ENCODE data around the gene RUVBL1. TPM values are rescaled to one million over a fixed set of nuclear protein-coding genes. Genes with fewer than 3 reads are reported as not detected.

RUVBL1 gene
- total RNA-seq, 4 donors from 2014 or later = 19.4 to 27.8 (median 26.7) TPM

DNA sequence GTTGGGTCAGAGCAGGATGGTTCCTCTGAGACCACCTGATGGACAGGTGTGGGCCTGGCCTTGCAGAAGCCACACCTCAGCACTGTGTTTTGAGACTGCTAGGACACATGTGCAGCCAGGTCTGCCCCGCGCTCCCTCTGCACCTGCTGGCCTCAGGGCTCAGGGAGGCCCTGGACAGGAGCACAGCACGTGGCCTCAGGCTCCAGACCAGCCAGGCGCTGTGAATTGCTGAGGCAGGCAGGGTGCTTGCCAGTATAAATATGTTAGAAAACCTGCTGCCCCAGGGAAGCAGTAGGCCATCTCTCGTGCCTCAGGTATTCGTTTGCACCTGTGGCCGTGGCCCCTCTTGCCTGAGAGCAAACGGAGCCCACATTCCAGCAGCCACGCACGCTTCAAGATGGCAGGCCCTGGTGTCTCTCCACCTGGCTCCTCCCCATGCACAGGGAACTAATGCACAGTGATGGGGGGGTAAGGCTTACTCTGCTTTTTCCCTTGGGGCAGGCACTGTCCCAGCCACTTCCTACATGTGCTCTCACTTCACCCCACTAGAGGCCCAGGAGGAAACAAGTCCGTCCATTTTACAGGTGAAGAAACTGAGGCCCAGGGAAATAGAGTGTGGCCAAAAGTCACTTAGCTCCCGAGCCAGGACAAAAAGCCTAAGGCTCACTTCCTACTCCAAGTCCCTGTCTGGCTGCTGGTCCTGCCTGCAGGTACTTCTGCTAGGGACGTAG, 51.0 kb downstream of the RUVBL1 start:
- no peak overlapping the region for H3K4me3 ChIP-seq
- WGBS, 2 donors (ENCODE audit: low coverage in 1 of 2) = 60 to 80% methylated on average over 1 to 9 of the region's 13 CpGs
- no peak for TF ChIP-seq EP300 (IDR thresholded peaks at IDR 0.05)
- TF ChIP-seq, protein P1, sequence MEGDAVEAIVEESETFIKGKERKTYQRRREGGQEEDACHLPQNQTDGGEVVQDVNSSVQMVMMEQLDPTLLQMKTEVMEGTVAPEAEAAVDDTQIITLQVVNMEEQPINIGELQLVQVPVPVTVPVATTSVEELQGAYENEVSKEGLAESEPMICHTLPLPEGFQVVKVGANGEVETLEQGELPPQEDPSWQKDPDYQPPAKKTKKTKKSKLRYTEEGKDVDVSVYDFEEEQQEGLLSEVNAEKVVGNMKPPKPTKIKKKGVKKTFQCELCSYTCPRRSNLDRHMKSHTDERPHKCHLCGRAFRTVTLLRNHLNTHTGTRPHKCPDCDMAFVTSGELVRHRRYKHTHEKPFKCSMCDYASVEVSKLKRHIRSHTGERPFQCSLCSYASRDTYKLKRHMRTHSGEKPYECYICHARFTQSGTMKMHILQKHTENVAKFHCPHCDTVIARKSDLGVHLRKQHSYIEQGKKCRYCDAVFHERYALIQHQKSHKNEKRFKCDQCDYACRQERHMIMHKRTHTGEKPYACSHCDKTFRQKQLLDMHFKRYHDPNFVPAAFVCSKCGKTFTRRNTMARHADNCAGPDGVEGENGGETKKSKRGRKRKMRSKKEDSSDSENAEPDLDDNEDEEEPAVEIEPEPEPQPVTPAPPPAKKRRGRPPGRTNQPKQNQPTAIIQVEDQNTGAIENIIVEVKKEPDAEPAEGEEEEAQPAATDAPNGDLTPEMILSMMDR (IDR thresholded peaks at IDR 0.05) = no peak
- TF ChIP-seq POLR2AphosphoS5 (IDR thresholded peaks at IDR 0.05) = no peak
- no peak for TF ChIP-seq POLR2A (IDR thresholded peaks at IDR 0.05)
- peaks cover 0 to 29% (median 12%) of the 10 kb centered on the region in 3 donors for H3K4me1 ChIP-seq
- H3K9me3 ChIP-seq = no peaks in the 10 kb centered on the region
- no peaks in the 10 kb centered on the region for H3K27me3 ChIP-seq
- ATAC-seq = no peak
- H3K36me3 ChIP-seq = peaks cover 0 to 61% of the 10 kb centered on the region in 2 donors
- H3K27ac ChIP-seq = peak overlapping the region in 3 of 4 donors; percentile 41 to 53 (median 41)

DNA sequence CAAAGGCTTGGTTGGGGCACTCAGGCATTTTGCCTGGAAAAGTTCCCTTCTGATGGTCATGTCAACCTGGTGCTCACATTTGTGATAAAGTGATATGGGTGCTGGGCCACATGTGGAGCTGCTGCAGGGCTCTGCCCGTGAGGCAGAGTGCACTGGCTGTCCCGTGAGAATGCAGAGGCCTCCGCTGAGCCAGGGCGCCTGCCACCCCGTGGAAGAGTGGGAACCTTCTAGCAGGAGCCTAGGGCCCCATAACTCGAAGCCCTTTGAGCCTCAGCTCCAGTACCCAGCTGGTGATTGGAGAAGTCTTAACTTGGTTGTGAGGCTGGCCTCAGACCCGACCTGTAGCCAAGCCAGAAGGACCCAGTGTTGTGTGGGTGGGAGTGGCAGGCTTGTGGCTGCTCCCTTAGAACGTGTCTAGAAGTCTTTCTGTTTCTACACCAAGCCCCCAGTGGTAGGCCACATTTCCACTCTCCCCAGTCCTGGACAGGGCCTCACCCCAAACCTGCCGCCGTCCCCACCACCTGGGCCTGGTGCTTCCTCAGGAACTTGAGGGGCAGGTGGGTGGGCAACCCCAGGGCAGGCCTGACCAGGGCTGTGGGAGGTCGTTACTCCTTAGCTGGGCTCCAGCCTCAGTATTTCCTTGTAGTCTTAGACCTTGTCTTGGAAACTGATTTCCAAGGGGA, 51.7 kb downstream of the RUVBL1 start:
- WGBS, 2 donors (ENCODE audit: low coverage in 1 of 2) = 90% methylated on average over 2 of the region's 11 CpGs; no CpG with 5 or more reads in 1 of the 2 donors
- TF ChIP-seq EP300 (IDR thresholded peaks at IDR 0.05) = no peak
- TF ChIP-seq, protein P1 (IDR thresholded peaks at IDR 0.05) = no peak
- no peak for TF ChIP-seq POLR2A (IDR thresholded peaks at IDR 0.05)
- TF ChIP-seq POLR2AphosphoS5 (IDR thresholded peaks at IDR 0.05) = no peak
- Histone ChIP-seq H3K4me1 (peaks cover 0 to 22% (median 7%) of the 10 kb centered on the region in 3 donors), H3K36me3 (peaks cover 0 to 68% of the 10 kb centered on the region in 2 donors), H3K27me3 (no peaks in the 10 kb centered on the region), H3K9me3 (no peaks in the 10 kb centered on the region), H3K27ac (peak overlapping the region in 1 of 4 donors; percentile 3), H3K4me3 (no peak overlapping the region)
- ATAC-seq = no peak

DNA sequence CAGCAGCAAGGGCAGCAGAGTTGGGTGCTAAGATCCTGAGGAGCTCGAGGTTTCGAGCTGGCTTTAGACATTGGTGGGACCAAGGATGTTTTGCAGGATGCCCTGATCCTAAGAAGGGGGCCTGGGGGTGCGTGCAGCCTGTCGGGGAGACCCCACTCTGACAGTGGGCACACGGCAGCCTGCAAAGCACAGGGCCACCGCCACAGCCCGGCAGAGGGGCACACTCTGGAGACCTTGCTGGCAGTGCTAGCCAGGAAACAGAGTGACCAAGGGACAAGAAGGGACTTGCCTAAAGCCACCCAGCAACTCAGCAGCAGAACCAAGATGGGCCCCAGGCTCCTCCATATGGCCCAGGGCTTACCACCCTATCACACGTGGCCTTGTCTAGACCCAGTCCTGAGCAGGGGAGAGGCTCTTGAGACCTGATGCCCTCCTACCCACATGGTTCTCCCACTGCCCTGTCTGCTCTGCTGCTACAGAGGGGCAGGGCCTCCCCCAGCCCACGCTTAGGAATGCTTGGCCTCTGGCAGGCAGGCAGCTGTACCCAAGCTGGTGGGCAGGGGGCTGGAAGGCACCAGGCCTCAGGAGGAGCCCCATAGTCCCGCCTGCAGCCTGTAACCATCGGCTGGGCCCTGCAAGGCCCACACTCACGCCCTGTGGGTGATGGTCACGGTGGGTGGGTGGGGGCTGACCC, 52.6 kb downstream of the RUVBL1 start:
- TF ChIP-seq POLR2AphosphoS5 (IDR thresholded peaks at IDR 0.05) (no peak), EP300 (IDR thresholded peaks at IDR 0.05) (no peak), POLR2A (IDR thresholded peaks at IDR 0.05) (no peak)
- TF ChIP-seq, protein P1 (IDR thresholded peaks at IDR 0.05) = no peak
- H3K27ac ChIP-seq = no peak overlapping the region
- no peaks in the 10 kb centered on the region for H3K9me3 ChIP-seq
- ATAC-seq = no peak
- no peak overlapping the region for H3K4me3 ChIP-seq
- H3K4me1 ChIP-seq = peaks cover 0 to 13% (median 3%) of the 10 kb centered on the region in 3 donors
- peaks cover 0 to 77% of the 10 kb centered on the region in 2 donors for H3K36me3 ChIP-seq
- 40 to 80% methylated on average over 1 to 3 of the region's 13 CpGs for WGBS, 2 donors (ENCODE audit: low coverage in 1 of 2)
- H3K27me3 ChIP-seq = no peaks in the 10 kb centered on the region

DNA sequence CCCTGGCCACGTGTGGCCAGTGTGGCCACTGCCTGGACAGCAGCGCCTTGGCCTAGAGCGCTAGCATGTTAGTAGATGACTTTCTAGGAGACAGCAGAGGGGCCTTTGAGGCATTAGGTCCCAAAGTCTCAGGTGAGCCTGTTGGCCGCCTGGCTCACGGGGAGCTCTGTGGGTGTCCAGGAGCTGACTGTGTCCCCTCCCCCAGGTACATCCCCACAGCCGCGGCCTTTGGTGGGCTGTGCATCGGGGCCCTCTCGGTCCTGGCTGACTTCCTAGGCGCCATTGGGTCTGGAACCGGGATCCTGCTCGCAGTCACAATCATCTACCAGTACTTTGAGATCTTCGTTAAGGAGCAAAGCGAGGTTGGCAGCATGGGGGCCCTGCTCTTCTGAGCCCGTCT, 54.3 kb downstream of the RUVBL1 start:
- Histone ChIP-seq H3K27ac (no peak overlapping the region), H3K36me3 (peaks cover 0 to 94% of the 10 kb centered on the region in 2 donors), H3K9me3 (no peaks in the 10 kb centered on the region), H3K4me3 (no peak overlapping the region), H3K4me1 (no peaks in the 10 kb centered on the region), H3K27me3 (no peaks in the 10 kb centered on the region)
- no peak for TF ChIP-seq EP300 (IDR thresholded peaks at IDR 0.05)
- TF ChIP-seq, protein P1 (IDR thresholded peaks at IDR 0.05) = no peak
- no peak for TF ChIP-seq POLR2A (IDR thresholded peaks at IDR 0.05)
- TF ChIP-seq POLR2AphosphoS5 (IDR thresholded peaks at IDR 0.05) = no peak
- WGBS, 2 donors (ENCODE audit: low coverage in 1 of 2) = 89 to 91% methylated on average over 4 of the region's 15 CpGs
- no peak for ATAC-seq
